Ramos (cell line): Measurements from ENCODE around the gene KCNK10.

Experiments used
- in situ Hi-C: fragments of 300-500 bp; cut with MboI; formaldehyde crosslinking; loops from one replicate; pipeline ENCODE4 v1.14.3; 2022; ENCODE audit warnings: low sequenced_read_pairs; ENCODE audit not compliant: unreplicated experiment

Gene KCNK10, protein sequence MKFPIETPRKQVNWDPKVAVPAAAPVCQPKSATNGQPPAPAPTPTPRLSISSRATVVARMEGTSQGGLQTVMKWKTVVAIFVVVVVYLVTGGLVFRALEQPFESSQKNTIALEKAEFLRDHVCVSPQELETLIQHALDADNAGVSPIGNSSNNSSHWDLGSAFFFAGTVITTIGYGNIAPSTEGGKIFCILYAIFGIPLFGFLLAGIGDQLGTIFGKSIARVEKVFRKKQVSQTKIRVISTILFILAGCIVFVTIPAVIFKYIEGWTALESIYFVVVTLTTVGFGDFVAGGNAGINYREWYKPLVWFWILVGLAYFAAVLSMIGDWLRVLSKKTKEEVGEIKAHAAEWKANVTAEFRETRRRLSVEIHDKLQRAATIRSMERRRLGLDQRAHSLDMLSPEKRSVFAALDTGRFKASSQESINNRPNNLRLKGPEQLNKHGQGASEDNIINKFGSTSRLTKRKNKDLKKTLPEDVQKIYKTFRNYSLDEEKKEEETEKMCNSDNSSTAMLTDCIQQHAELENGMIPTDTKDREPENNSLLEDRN

DNA sequence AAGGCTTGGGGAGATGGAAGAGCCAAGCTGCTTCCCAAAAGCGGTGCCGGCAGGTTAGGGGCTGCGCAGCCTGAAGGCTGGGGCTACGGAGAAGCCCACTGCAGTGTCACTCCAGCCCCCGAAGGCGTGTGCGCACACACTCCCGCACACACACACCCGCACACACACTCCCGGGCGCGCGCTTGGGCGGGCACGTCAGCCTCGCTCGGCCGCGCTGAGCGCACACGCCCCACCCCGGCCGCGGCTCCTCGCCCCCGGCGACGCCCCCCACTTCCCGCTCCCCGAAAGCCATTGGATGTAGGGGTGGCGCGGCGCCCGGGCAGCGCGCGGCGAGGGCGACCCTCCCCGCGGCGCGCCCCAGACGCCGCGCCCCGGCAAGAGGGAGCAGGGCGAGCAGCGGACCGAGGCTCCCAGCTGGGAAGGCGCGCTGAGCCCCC, at the start of gene KCNK10:
KCNK10 (minus strand) TSS at position 184 of the 437 bp plus-strand sequence. CDS start 471 bp downstream, outside the sequence.
- in situ Hi-C loops = no loop called here

DNA sequence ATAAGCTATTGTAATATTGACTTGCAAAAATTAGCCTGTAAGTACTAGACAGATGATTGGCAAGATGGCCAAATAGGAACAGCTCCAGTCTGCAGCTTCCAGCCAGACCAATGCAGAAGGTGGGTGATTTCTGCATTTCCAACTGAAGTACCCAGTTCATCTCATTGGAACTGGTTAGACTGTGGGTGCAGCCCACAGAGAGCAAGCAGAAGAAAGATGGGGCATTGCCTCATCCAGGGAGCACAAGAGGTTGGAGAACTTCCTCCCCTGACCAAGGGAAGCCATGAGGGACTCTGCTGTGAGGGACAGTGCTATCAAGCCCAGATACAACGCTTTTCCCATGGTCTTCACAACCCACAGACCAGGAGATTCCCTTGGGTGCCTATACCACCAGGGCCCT, 46.4 kb upstream of the KCNK10 start:
- in situ Hi-C loops = no loop called here

DNA sequence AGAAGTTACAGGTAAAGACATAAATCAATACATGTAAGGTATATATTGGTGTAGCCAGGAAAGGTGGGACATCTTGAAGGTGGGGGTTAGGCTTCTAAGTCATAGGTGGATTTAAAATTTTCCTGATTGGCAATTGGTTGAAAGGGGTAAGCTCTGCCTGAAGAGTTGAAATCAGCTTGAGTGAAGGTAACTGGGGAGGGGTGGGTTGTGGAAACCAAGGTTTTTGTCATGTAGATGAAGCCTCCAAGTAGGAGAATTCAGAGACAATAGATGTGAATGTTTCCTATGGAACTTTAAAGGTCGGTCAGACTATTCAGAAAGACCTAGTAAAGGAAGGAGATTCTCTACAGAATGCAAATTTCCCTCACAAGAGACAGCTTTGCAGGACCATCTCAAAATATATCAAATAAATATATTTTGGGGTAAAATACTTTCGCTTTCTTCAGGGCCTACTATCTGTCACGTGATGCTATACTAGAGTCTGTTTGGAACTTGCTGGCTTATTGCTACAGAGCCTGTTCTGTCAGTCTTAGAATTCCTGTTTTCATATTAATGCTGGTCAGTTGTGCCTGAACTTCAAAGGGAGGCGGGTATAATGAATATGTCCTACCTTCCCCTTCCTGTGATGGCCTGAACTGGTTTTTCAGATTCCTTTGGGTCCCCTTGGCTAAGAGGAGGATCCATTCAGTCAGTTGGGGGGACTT, 41.8 kb upstream of the KCNK10 start:
- in situ Hi-C loops = no loop called here

DNA sequence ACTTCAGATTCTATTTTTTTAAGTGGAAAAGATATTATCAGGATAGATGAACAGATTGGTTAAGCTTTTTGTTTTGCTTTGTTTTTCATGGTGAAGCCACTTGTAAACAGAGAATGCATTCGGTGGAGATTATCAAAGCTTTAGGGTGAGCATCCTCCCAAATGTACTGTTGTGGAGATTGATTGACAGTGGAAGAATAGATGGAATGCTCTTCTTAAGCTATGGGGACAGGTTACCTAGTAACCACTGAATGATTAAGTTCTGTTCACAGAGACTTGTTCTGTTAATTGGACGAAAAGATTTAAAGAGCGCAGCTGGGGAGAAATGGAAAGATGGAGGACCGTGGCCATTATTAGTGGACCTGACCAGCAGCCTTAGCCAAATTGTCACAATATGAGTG, 40.6 kb upstream of the KCNK10 start:
- in situ Hi-C loops = no loop called here

DNA sequence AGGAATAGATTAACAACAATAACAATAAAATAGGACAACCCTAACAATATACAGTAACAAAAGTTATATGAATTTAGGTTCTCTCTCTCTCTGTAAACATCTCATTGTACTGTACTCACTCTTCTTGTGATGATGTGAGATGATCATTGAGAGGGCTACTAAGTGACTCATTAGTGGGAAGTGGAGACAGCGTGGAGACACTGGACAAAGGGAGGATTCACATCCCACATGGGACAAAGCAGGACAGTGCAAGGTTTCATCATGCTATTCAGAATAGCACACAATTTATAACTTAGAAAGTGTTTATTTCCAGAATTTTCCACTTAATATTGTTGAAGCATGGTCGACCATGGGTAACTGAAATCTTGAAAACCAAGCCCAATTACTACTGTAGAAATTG, 36.4 kb upstream of the KCNK10 start:
- in situ Hi-C loops = no loop called here

DNA sequence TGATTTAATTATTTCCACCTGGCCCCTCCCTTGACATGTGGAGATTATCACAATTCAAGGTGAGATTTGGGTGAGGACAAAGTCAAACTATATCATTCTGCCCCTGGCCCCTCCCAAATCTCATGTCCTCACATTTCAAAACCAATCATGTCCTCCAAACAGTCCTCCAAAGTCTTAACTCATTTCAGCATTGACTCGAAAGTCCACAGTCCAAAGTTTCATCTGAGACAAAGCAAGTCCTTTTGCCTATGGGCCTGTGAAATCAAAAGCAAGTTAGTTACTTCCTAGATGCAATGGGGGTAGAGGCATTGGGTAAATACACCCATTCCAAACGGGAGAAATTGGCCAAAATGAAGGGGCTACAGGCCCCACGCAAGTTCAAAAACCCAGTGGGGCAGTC, 31.3 kb upstream of the KCNK10 start:
- in situ Hi-C loops = no loop called here

DNA sequence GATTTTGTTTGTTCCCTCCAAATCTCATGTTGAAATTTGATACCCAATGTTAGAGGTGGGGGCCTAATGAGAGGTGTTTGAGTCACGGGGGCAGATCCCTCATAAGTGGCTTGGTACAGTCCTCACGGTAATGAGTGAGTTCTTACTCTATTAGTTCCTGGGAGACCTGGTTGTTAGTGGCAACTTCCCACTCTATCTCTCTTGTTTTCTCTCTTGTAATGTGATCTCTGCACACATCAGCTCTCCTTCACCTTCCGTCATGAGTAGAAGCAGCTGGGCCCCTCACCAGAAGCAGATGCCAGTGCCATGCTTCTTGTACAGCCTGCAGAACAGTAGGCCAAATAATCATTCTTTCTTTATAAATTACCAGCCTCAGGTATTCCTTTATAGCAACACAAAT, 29.6 kb upstream of the KCNK10 start:
- in situ Hi-C loops = no loop called here

DNA sequence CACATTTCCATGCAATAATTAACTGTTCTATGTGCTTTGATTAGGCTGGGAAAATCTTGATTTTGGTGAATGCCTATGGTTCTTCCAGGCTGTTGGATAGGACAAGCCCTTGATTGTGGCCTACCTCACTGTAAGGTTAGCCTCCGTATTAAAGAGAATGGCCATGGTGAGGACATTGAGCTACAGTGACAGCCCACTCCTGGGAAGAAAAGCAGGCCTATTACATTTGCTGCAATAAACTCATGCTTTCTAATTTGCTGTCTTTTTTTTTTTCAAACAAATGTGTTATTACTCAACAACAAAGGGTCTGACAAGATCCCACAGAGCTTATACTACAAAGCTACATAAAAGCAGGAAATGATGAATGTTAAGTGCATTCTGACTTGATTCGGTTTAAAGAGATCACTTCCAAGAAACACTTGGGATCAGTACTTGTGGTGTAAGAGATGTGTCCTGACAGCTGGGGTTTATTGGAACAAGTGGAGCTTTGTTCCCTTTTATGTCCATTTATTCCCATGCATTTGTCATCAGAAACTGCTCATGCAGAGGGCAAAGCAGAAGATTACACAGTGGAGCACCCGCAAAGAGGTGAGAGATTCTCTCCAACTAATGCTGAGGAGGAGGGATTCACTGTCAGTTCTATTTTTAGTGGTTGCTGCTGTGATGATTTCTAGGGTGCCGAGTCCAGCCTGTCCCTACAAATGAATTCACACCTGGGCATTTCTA, 29.1 kb upstream of the KCNK10 start:
- in situ Hi-C loops = no loop called here

DNA sequence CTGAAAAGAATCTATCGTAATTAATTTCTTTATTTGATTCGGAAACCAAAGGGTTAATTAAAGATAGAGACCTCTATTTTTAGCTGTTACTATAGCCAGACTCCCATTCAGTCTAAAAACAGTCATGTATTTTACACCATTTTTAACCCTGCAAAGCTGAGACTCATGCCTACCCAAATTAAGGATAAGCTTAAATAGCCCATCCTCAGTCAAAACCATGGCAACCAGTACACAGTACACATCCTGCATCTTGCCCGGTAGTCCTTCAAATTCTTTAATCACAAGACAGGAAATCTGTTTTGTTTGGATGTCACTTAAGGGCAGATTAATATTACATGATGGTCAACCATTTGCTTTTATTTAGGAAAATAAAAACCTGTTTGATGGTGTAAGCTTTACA, 25.5 kb upstream of the KCNK10 start:
- in situ Hi-C loops = no loop called here

DNA sequence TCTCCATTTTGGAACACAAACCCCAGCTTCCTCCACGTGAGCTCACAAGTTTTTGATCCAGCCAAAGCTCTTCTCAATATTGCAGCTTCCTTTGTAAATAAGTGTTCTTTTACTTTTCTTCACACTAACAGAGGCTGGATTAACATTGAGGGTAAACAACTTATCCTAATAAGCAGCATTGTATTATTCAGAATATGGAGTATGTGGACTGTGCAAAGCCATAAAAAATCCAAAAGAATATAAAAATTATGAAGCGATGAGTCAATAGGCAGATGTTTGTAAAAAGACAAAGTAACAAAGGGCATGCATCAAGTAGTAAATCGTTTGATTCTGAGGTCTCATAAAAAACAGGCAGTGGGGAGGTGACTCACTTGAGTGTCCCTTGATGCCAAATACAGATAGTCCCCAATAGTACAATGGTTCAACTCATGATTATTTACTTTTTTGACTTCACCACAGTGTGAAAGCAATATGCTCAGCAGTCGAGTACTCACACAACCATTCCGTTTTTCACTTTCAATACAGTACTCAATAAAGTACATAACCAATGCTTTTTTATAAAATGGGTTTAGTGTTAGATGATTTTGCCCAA, 23.1 kb upstream of the KCNK10 start:
- in situ Hi-C loops = no loop called here

DNA sequence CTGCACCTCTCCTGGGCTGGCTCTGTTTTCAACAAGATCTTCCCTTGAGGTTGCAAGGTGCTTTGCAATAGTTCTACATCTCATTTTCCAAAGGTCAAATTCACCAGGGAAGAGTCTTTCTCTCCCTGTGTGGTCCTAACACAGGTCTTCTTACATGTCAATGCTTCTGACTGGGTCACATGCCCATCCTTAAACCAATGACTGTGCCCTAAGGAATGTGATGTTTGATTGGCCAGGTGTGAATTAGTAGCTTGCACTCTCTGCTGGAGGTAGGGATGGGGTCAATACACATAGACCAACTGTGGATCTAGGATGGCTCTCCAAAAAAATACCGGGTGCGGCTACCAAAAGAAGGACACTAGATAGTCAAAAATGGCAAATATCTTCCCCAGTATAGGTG, 19.9 kb upstream of the KCNK10 start:
- in situ Hi-C loops = no loop called here

DNA sequence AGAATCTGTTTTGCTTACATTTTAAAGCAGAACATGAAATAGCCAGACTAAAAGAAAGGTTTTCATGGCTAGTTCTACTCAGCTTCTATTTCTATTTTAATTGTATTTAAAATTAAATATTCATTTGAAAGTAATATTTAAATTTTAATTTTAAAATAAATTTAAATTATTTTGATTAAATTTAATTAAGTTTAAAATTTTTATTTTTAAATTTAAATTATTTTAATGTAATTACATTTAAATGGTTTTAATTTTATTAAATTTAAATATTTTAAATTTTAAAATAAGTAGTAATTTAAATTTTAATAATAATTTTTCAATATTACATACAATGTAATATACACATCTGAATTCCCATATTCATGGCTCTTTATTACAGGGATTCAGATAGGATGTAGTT, 17.3 kb upstream of the KCNK10 start:
- in situ Hi-C loops = no loop called here

DNA sequence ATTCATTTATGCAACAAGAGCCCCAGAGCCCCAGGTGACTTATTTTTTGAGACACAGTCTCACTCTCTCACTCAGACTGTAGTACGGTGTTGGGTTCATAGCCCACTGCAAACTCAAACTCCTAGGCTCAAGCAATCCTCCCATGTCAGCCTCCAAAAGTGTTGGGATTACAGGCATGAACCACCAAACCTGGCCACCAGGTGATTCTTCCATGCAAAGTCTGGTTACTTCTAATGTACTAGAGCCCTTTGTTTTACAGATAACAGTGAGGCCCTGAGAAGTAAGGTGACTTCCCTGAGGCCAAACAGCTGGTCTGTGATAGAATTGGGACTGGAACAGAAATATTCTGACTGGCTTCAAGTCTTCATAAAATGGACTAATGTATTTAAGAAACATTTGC, 10.0 kb upstream of the KCNK10 start:
- in situ Hi-C loops = no loop called here

DNA sequence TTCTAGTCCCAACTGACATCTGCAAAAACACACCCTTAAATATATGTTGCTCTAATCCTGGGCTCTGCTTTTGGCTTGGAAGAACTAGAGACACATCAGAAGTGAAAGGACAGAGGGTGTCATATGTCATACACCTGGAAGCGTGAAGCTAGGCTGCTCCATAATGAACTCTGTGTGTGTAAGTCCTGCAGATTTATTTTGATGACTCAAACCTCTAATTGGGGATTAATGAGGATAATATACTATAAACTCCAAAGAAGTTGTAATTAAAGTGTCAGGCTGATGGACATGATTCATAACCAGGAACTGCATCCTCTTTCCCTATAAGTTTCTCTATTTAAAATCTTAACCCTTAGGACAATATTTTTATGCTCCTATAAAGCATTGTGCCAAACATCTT, 4.4 kb upstream of the KCNK10 start:
- in situ Hi-C loops = no loop called here

DNA sequence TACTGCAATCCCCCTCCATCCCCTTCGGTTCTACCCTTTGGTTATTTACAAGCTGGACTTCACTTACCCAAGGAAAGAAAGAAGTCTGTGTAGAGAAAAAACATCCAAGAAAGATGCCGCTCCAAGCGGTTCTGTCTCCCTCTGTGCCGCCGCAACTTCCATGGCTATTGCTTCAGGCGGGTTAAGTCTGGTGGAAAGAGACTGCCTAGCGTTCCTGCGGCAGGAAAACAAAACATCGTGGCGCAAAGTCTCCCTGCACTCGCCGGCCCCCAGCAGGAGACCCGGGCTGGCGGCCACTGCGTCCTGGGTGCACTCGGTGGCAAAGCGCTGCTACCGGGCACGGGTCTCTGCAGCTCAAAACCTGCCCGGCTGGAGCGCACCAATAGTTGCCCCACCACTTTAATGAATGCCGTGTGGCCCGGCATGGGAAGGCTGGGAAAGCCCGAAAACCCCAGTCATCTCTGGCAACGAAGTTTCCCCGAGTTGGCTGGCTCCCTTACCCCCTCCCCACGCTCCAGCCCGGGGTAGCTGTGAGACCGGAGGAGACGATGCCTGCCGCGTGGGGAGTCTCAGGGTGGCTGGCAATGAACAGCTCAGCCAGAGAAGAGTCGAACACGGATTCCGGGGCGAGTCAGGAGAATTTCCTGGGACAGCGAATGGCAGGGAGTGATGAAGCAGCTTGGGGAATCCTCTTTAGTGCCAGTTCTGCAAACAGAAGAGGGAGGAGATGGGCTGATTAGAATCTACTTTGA, 3.5 kb upstream of the KCNK10 start:
- in situ Hi-C loops = no loop called here

DNA sequence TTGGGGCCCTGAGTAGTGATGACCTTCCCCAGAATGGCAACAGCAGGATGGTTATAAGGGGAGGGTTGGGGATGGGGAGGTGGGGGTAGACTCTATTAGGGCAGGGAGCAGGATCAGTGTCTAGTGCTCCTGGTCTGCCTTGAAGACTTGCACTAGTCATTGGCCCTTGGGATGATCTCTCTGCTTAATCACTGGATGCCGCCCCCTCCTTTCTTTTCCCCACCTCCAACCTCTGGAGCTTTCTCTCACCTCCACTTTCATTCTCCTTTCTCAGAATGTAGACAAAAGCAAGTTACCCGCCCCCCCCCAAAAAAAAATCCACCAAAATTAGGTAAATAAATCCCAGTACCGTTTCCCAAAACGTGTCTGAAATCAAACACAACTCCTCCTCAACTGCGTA, 2.8 kb upstream of the KCNK10 start:
- in situ Hi-C loops = no loop called here

DNA sequence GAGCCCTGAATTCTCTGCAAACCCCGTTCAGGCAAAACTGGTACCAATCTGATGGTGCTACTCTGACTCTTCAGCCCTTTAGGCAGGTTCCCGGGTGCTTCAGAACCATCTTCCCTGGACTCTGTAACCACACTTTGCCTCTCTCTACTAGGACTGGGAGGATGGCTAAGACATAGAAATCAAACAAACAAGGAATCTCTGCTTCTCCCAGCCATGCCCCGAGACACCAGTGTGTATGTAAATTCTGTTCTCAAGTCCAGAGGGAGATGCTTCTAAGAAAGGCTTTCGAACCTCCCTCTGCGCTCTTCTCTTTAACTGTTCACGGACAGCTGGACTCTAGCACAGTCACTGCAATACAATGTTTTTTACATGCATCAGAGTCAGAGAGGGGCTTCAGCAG, 1.9 kb upstream of the KCNK10 start:
- in situ Hi-C loops = no loop called here

DNA sequence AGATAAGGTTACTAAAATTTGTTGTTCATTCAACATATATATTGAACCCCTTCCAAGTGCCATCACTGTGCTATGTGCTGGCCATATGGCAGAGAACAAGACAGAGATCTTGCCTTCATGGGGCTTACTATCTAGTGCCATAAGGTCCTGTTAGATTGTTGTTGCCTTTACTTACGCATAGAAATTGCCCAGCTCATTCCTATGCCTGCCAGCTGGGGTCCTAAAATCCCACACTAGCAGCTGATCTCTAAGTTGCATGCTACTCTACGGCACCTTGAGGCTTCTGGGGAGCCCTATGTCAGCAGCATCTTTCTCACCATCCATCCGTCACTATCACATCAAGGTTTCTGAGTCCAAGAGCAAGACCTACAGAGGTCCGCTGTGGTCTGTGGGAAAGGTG, 1.4 kb upstream of the KCNK10 start:
- in situ Hi-C loops = no loop called here

DNA sequence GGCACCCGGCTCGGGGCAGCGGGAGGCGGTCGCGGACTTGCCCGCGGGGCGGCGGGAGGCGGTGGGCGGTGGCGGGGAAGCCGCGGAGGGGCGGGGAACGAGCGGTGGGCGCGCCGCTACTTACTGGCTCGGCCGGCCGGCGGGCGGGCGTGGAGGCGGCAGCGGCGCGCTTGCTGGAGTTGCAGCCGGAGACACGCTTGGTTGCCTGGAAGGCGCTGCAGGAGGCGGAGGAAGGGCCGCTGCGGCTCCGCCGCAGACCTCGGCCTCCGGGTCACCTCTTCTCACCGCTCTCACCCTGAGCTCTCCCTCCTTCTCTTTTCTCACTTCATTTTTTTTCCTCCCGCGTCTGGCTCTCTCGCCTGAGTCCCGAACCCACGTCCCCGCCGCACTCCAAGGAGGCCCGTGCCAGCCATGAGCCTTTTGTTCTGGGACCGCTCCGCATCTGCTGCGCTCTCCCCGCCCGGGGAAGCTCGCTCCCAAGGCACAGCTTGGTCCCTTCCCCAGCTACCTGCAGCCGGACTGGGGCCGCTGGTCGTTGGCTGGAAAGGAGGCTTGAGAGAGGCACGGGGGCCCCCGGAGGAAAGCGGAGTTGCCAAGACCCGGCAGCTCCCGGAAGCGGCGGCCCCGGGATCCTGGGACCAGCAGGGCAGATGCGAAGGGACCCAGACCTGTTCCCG, 592 bp upstream of the KCNK10 start:
- in situ Hi-C loops = no loop called here
